GM12878 (cell line): Measurements from ENCODE around the gene FTH1. TPM values are rescaled to one million over a fixed set of nuclear protein-coding genes. Genes with fewer than 3 reads are reported as not detected.

ENCODE experiments used
- ATAC-seq: fragments of 200-7000 bp; cut with Tn5 transposase; 3 replicates; pipeline ENCODE4 v1.9.1; 2020; ENCODE audit warnings: mild to moderate bottlenecking, moderate library complexity
- BruUV-seq: library from RNA; stranded (reverse); fragments of 400-500 nt; replicated peaks from 2 replicates; lab custom pipeline; 2021; lab: Mats Ljungman, UMichigan
- CTCF ChIA-PET: fragments of 300-600 bp; sonication (Branson Sonifier 250); formaldehyde crosslinking; extraction: SDS; loops from one replicate; lab custom pipeline; 2021; ENCODE audit warnings: inconsistent platforms; lab: Yijun Ruan, JAX
- POLR2A ChIA-PET: fragments of 350-600 bp; formaldehyde crosslinking; extraction: SDS; loops from one replicate; lab custom pipeline; 2021; ENCODE audit warnings: inconsistent platforms; lab: Charles Lee
- RAD21 ChIA-PET: fragments of 300-600 bp; sonication (Branson Sonifier 250); formaldehyde crosslinking; loops from one replicate; lab custom pipeline; 2023; ENCODE audit warnings: antibody characterized with exemption; ENCODE audit not compliant: unreplicated experiment; lab: Charles Lee
- SMC1A ChIA-PET: fragments of 300-600 bp; sonication (Branson Sonifier 250); formaldehyde crosslinking; loops from one replicate; lab custom pipeline; 2023; ENCODE audit not compliant: unreplicated experiment, uncharacterized antibody; lab: Charles Lee
- DNase-seq: peaks from one replicate; pipeline ENCODE4 v3.0.0-alpha.2; 2011; ENCODE audit warnings: low read depth, low spot score
- FAIRE-seq: peaks from 3 replicates; lab custom pipeline; 2011; peaks lifted over from hg19 to GRCh38; lab: Jason Lieb, UNC
- H2AFZ ChIP-seq: 2 replicates; pipeline ENCODE4 v1.6.0; 2011; ENCODE audit warnings: low read depth, low read length, control low read depth; ENCODE audit not compliant: control insufficient read depth
- H3K27ac ChIP-seq: 2 replicates; pipeline ENCODE4 v1.5.1; 2011; ENCODE audit warnings: control low read depth; ENCODE audit not compliant: control insufficient read depth, insufficient read depth
- H3K27me3 ChIP-seq, 2 experiments: replicated peaks in 1 of 2; 2 replicates each; pipeline versions ENCODE4 v1.6.0 to v1.6.1; 2011; ENCODE audit warnings: low read length in 1 of 2; ENCODE audit not compliant: control insufficient read depth in 2 of 2, insufficient read depth in 2 of 2
- H3K36me3 ChIP-seq, 2 experiments: 2 replicates each; pipeline ENCODE4 v1.5.1; 2011; ENCODE audit warnings: low read length in 1 of 2; ENCODE audit not compliant: control insufficient read depth in 2 of 2, insufficient read depth in 2 of 2
- H3K4me1 ChIP-seq: 2 replicates; pipeline ENCODE4 v1.6.1; 2011; ENCODE audit warnings: mild to moderate bottlenecking, low read length, moderate library complexity, mixed read lengths; ENCODE audit not compliant: control insufficient read depth, insufficient read depth
- H3K4me2 ChIP-seq: 2 replicates; pipeline ENCODE4 v1.6.0; 2011; ENCODE audit warnings: control low read depth; ENCODE audit not compliant: control insufficient read depth, insufficient read depth
- H3K4me3 ChIP-seq: fragments of 200-600 bp; sonication (generic); 2 replicates; pipeline ENCODE4 v1.5.1; 2016
- H3K79me2 ChIP-seq: 2 replicates; pipeline ENCODE4 v1.6.0; 2011; ENCODE audit warnings: low read length; ENCODE audit not compliant: control insufficient read depth, insufficient read depth
- H3K9ac ChIP-seq: 2 replicates; pipeline ENCODE4 v1.8.0; 2011; ENCODE audit warnings: low read length, control low read depth, mixed read lengths; ENCODE audit not compliant: control insufficient read depth, insufficient read depth
- H3K9me3 ChIP-seq: replicated peaks from 3 replicates; pipeline ENCODE4 v1.5.1; 2011; ENCODE audit warnings: mild to moderate bottlenecking, low read length; ENCODE audit not compliant: control insufficient read depth, insufficient read depth
- H4K20me1 ChIP-seq: 2 replicates; pipeline ENCODE4 v1.6.0; 2011; ENCODE audit not compliant: control insufficient read depth, insufficient read depth
- HSF1 ChIP-seq: fragments of 150-350 bp; IDR thresholded peaks from 2 replicates; pipeline ENCODE4 v1.6.1; 2014; ENCODE audit warnings: mild to moderate bottlenecking, low read depth, low read length
- MTA2 ChIP-seq: fragments of 450-650 bp; IDR thresholded peaks from 2 replicates; pipeline ENCODE4 v1.6.1; 2016; ENCODE audit warnings: low read depth, mild to moderate bottlenecking, moderate library complexity
- NFXL1 ChIP-seq: fragments of 450-650 bp; IDR thresholded peaks from 2 replicates; pipeline ENCODE4 v1.6.1; 2017; ENCODE audit warnings: antibody characterized with exemption, mild to moderate bottlenecking, borderline replicate concordance
- POLR2AphosphoS5 ChIP-seq: IDR thresholded peaks from 2 replicates; pipeline ENCODE4 v1.6.1; 2011; ENCODE audit warnings: mild to moderate bottlenecking, low read length, inconsistent platforms
- RCOR1 ChIP-seq: conservative IDR thresholded peaks from 2 replicates; pipeline ENCODE4 v1.6.1; 2012; ENCODE audit warnings: low read depth, low read length, improper control_type of control experiment
- SRF ChIP-seq, 2 experiments: IDR thresholded peaks; 2 replicates each; pipeline ENCODE4 v1.6.1; 2011; ENCODE audit warnings: low read depth in 2 of 2, low read length in 2 of 2, mild to moderate bottlenecking in 1 of 2, moderate library complexity in 1 of 2
- YBX1 ChIP-seq: fragments of 450-650 bp; IDR thresholded peaks from 2 replicates; pipeline ENCODE4 v1.6.1; 2016; ENCODE audit warnings: antibody characterized with exemption
- ZBTB11 ChIP-seq: fragments of 450-650 bp; formaldehyde crosslinking; IDR thresholded peaks from 2 replicates; pipeline ENCODE4 v1.5.0; 2022; ENCODE audit warnings: mild to moderate bottlenecking, missing genetic modification characterization
- WGBS: methylation state at CpG from one replicate; pipeline ENCODE4 v1.1.6; 2016; ENCODE audit warnings: low lambda C conversion rate; ENCODE audit not compliant: insufficient replicate concordance, insufficient coverage; ENCODE audit errors: missing lambda C conversion rate; 5-methylcytosine and 5-hydroxymethylcytosine counted together
- in situ Hi-C: fragments of 300-500 bp; cut with MboI; formaldehyde crosslinking; loops from 9 replicates; pipeline ENCODE4 v1.14.3; 2018; ENCODE audit warnings: mixed read lengths
- intact Hi-C: fragments of 100-400 bp; cut with micrococcal nuclease; formaldehyde crosslinking; loops from one replicate; pipeline ENCODE4 v1.14.2; 2022; ENCODE audit not compliant: unreplicated experiment
- polyA plus RNA-seq, 11 experiments: library from polyadenylated mRNA; depleted of rRNA in 4 of 11; unstranded in 6 of 11; stranded (reverse) in 5 of 11; fragments of >200 nt; fragmentation: Nextera tagmentation in 4 of 11; fragmentation: Illumina TruSeq in 1 of 11; extraction: Ambion mirVana in 4 of 11; extraction: Trizol in 1 of 11; gene quantifications; 1 replicate in 1 of 11; 2 replicates in 10 of 11; pipeline versions ENCODE4 v1.2.1 to v1.2.3, GENCODE V29; 2011 to 2016; ENCODE audit warnings: inconsistent platforms in 2 of 11, missing spikeins in 2 of 11, low read depth in 1 of 11
- total RNA-seq, 4 experiments: library from RNA; depleted of rRNA in 3 of 4; stranded (reverse); fragments of >200 nt in 3 of 4; fragmentation: Illumina TruSeq in 1 of 4; extraction: Trizol in 1 of 4; gene quantifications; 2 replicates each; pipeline versions ENCODE4 v1.2.1 to v1.2.3, GENCODE V29; 2013 to 2021

FTH1 gene
- total and polyA plus RNA-seq, 10 of the 15 experiments (the other 5 are each of a cell fraction or from before 2014, with no cell fraction given) = 289 to 4,154 (median 960) TPM

GRCh38 chr11:61935861-61936260 lies 31.6 kb downstream of the FTH1 start (continued):
- TF ChIP-seq ZBTB11 (CRISPR knock-in tag) = no peak

- CTCF ChIA-PET = interaction anchor here (0.5 to 1.3 kb wide), 8 partner anchors 15 to 178 kb away, joined by 3 to 4 read pairs (median 3); no protein-coding TSS in a partner anchor
- ATAC-seq (no peak), DNase-seq (no peak), FAIRE-seq (no peak)
- intact Hi-C loops = no loop called here
- Histone ChIP-seq H3K4me1 (no peaks in the 10 kb centered on the region), H3K9ac (no peak overlapping the region), H3K4me2 (no peak overlapping the region), H2AFZ (no peak overlapping the region), H3K27ac (no peak overlapping the region), H3K27me3 (no peaks in the 10 kb centered on the region; a peak in 2 of 4 replicates), H3K9me3 (no peaks in the 10 kb centered on the region; the same call in 2 of the 3 replicates), H3K79me2 (no peaks in the 10 kb centered on the region), H3K36me3 (no peaks in the 10 kb centered on the region), H4K20me1 (no peaks in the 10 kb centered on the region; the same call in 1 of the 2 replicates), H3K4me3 (no peak overlapping the region)
- no TSS peak for BruUV-seq
- in situ Hi-C loops = no loop called here
- POLR2A ChIA-PET = no interaction called here
- RAD21 ChIA-PET = interaction anchor here (1.4 kb wide), 1 partner anchor 61 kb away, joined by 3 read pairs; no protein-coding TSS in a partner anchor
- TF ChIP-seq RCOR1 = no peak
- no peak for TF ChIP-seq HSF1
- no peak for TF ChIP-seq POLR2AphosphoS5
- no peak for TF ChIP-seq SRF (IDR thresholded peaks at IDR 0.05; ENCODE audit: low read depth in 2 of 2, low read length in 2 of 2)
- TF ChIP-seq NFXL1 = no peak
- TF ChIP-seq MTA2 = no peak
- no peak for TF ChIP-seq YBX1
- WGBS = 44% methylated on average over 3 of the region's 3 CpGs
- SMC1A ChIA-PET = interaction anchor here (0.6 to 1.7 kb wide), 2 partner anchors 12 to 317 kb away, joined by 3 to 8 read pairs; no protein-coding TSS in a partner anchor
Observed at GRCh38 chr11:61930933-61931332, 36.5 kb downstream of the FTH1 start.
